BE2C (cell line): ENCODE results near the gene CEP85L.
A peak's percentile ranks its signal among the peaks of the same experiment; 100 is the strongest.

ENCODE experiments used
- DNase-seq: peaks from one replicate; pipeline ENCODE4 v3.0.0-alpha.2; 2020
- H3K27me3 ChIP-seq: fragments of 250-450 bp; sonication (Bioruptor Pico); 2 replicates; pipeline ENCODE4 v1.5.1; 2020; ENCODE audit warnings: mild to moderate bottlenecking
- H3K36me3 ChIP-seq: fragments of 250-450 bp; sonication (Bioruptor Pico); 2 replicates; pipeline ENCODE4 v1.5.1; 2020; ENCODE audit warnings: mild to moderate bottlenecking
- H3K4me1 ChIP-seq: fragments of 250-450 bp; sonication (Bioruptor Pico); 2 replicates; pipeline ENCODE4 v1.5.1; 2020
- H3K4me3 ChIP-seq: 2 replicates; pipeline ENCODE4 v1.5.1; 2011; ENCODE audit warnings: low read depth, low read length
- H3K9me3 ChIP-seq: fragments of 250-450 bp; sonication (Bioruptor Pico); 2 replicates; pipeline ENCODE4 v1.5.1; 2020
- TF ChIP-seq, protein P1 (sequence below): IDR thresholded peaks from 2 replicates; pipeline ENCODE4 v1.5.1; 2012; ENCODE audit warnings: mild to moderate bottlenecking, low read depth, low read length

The CEP85L gene

DNA sequence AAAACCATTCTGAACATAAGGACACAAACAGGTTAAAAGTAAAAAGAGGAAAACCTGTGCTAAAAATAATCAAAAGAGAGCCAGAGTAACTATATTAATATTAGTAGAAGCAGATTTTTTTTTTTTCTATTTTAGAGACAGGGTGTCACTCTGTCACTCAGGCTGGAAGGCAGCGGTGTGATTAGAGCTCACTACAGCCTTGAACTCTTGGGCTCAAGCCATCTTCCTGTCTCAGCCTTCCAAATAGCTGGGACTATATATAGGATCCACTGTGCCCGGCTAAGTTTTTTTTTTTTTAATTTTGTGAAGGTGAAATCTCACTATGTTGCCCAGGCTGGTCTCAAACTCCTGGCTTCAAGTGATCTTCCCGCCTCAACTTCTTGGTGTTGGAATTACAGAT, 136.7 kb downstream of the CEP85L start:
- no peaks in the 10 kb centered on the region for H3K9me3 ChIP-seq
- no peak for DNase-seq
- no peaks in the 10 kb centered on the region for H3K36me3 ChIP-seq
- TF ChIP-seq, protein P1, sequence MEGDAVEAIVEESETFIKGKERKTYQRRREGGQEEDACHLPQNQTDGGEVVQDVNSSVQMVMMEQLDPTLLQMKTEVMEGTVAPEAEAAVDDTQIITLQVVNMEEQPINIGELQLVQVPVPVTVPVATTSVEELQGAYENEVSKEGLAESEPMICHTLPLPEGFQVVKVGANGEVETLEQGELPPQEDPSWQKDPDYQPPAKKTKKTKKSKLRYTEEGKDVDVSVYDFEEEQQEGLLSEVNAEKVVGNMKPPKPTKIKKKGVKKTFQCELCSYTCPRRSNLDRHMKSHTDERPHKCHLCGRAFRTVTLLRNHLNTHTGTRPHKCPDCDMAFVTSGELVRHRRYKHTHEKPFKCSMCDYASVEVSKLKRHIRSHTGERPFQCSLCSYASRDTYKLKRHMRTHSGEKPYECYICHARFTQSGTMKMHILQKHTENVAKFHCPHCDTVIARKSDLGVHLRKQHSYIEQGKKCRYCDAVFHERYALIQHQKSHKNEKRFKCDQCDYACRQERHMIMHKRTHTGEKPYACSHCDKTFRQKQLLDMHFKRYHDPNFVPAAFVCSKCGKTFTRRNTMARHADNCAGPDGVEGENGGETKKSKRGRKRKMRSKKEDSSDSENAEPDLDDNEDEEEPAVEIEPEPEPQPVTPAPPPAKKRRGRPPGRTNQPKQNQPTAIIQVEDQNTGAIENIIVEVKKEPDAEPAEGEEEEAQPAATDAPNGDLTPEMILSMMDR: no peak
- no peaks in the 10 kb centered on the region for H3K4me1 ChIP-seq
- H3K27me3 ChIP-seq: no peaks in the 10 kb centered on the region
- H3K4me3 ChIP-seq: no peak overlapping the region

DNA sequence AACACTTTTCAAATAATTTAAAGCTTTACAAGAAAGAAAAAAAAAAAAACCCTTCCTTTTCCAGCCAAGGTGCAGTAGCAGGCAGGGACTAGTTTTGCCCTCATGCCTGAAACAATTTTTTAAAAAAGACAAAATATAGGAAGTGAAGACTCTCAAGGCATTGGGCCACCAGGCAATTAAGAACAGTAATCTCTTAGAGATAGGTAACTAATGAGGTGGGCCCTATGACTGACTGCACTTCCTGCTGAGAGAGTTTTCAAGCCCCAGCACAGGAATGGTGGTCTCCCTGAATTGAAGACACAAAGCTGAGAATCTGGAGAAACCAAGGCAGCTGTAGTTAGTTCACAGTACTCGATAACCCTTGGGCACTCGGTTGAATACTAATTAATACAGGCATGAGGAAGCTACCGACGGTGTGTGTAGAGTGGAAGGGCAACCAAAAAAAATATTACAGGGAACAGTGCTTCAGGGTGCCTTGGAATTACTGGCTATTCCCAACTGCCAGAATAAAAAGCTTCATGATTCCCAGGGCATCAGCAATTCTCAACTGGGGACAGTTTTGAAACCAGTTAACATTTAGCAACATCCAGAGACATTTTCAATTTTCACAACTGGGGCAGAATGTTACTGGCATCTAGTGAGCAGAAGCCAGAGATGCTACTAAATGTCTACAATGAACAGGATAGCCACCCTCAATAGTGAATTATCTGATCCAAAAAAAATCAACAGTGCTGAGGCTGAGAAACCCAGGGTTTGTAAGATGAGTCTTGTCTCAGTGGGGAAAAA, 139.3 kb downstream of the CEP85L start:
- Histone ChIP-seq H3K4me1 (no peaks in the 10 kb centered on the region), H3K9me3 (no peaks in the 10 kb centered on the region), H3K27me3 (no peaks in the 10 kb centered on the region), H3K4me3 (no peak overlapping the region), H3K36me3 (no peaks in the 10 kb centered on the region)
- TF ChIP-seq, protein P1: no peak
- DNase-seq: no peak

DNA sequence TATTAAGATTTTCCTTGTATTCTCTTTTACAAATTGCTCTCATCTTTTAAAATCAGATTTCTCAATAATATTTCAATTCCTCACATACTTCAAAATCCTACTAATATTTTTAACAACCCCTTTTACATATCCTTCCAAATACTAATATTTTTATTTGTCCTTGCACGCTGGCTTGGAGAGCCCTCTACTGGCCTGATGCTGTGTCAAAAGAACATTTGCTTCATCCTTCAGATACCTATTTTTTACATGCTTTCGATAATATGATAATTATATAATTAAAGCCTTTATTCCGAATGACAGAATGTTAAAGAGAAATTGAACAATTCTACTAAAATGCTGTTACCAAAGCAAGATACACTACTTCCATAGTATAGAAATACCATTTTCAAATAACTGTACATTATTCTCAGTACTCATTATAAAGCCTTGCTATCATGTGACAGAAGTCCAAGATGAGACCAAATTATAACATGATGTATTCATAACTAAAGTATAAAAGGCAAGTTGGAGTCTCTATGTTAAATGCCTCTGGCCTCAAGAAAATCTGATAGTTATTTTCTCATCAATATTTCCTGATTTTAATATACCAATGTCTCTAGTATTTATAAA, 142.3 kb downstream of the CEP85L start:
- Histone ChIP-seq H3K36me3 (no peaks in the 10 kb centered on the region), H3K27me3 (no peaks in the 10 kb centered on the region), H3K9me3 (no peaks in the 10 kb centered on the region), H3K4me3 (no peak overlapping the region), H3K4me1 (no peaks in the 10 kb centered on the region)
- peak; percentile 40 for DNase-seq
- TF ChIP-seq, protein P1: peak; percentile 86

DNA sequence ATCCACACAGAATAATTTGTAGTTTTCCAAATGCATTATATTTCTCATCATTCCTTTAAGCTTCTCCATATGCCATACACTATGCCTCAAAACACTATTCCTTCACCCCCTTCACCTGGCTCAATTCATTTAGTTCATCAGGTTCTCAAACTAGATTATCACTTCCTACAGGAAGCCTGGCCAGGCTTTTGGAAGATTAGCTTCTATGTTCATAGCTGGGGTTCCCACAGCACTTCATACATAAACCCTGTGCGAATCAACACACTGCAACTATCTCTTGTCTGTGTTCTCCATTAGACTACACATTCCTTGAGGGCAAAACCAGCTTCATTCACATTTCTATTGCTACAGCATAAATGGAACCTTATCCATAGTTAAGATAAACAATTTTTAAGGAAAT, 143.8 kb downstream of the CEP85L start:
- H3K9me3 ChIP-seq: no peaks in the 10 kb centered on the region
- TF ChIP-seq, protein P1: no peak
- H3K4me1 ChIP-seq: no peaks in the 10 kb centered on the region
- no peak overlapping the region for H3K4me3 ChIP-seq
- no peaks in the 10 kb centered on the region for H3K27me3 ChIP-seq
- no peaks in the 10 kb centered on the region for H3K36me3 ChIP-seq
- DNase-seq: no peak

DNA sequence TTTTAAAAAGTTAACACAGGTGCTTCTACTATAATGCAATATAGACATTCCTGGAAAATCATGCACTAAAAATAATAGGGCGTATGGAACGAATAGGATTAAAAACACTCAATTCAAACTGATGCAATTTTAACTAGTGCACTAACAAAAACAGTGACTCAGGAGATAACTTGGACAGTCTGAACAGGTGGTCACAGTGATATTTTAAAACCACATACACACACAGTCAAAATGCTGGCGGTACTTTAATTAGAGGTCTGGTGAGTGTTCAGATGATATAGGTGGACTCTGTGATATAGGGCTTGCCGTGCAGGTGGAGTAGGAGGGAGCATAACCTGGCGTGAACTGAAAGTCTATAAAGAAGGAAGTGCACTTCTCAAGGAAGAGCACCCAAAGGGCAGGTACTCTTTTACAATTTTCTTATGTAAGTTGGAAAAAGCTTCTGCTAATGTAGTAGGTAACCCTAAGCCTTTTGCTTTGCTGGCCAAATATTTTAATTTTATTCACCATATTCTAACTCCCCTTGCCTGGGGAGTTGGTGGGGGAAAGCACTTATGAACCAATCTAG, 145.2 kb downstream of the CEP85L start:
- TF ChIP-seq, protein P1: no peak

DNA sequence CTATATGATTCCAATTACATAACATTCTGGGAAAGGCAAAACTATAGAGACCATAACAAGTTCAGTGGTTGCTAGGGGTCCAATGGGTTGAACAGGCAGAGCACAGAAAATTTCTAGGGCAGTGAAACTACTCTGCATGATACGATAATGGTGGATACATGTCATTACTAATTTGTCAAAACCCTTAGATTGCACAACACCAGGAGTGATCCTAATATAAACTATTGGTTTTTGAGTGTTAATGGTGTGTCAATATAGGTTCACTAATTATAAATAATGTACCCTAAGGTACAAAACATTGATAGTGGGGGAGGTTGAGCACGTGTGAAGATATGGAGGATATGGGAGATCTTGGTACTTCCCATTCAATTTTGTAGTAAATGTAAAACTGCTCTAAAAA, 145.7 kb downstream of the CEP85L start:
- Histone ChIP-seq H3K4me3 (no peak overlapping the region), H3K4me1 (no peaks in the 10 kb centered on the region), H3K36me3 (no peaks in the 10 kb centered on the region), H3K27me3 (no peaks in the 10 kb centered on the region), H3K9me3 (no peaks in the 10 kb centered on the region)
- TF ChIP-seq, protein P1: no peak
- DNase-seq: no peak

More for the DNA sequence above, 145.2 kb downstream of the CEP85L start:
- DNase-seq: no peak
- H3K9me3 ChIP-seq: no peaks in the 10 kb centered on the region
- no peaks in the 10 kb centered on the region for H3K27me3 ChIP-seq
- H3K4me3 ChIP-seq: no peak overlapping the region
- no peaks in the 10 kb centered on the region for H3K4me1 ChIP-seq
- no peaks in the 10 kb centered on the region for H3K36me3 ChIP-seq
